Lower leg skin (tissue), 3 donors: ENCODE results near the gene CABCOCO1.

ENCODE experiments used
- CTCF ChIP-seq, 3 donors: fragments of 450-650 bp; IDR thresholded peaks; one replicate each; pipeline ENCODE4 v1.5.1; 2016; ENCODE audit warnings: antibody characterized with exemption in 3 of 3, mild to moderate bottlenecking in 3 of 3, moderate library complexity in 2 of 3
- POLR2A ChIP-seq, 2 donors: fragments of 450-650 bp; IDR thresholded peaks; one replicate each; pipeline ENCODE4 v1.6.1; 2016 to 2017; ENCODE audit warnings: antibody characterized with exemption in 2 of 2, mild to moderate bottlenecking in 1 of 2, moderate library complexity in 1 of 2

- no peak for TF ChIP-seq CTCF (IDR thresholded peaks at IDR 0.05)
- no peak for TF ChIP-seq POLR2A (IDR thresholded peaks at IDR 0.05)
Measured at GRCh38 chr10:61792097-61792716, 129.5 kb downstream of the CABCOCO1 start.
